Mesenteric fat pad (tissue), 1 donor: ENCODE measurements around the gene ZNF526. TPM values are rescaled to one million over a fixed set of nuclear protein-coding genes. Genes with fewer than 3 reads are reported as not detected.
A peak's percentile ranks its signal among the peaks of the same experiment; 100 is the strongest.

Experiments
- DNase-seq: peaks from one replicate; pipeline ENCODE4 v3.0.0-alpha.2; 2020; ENCODE audit warnings: low spot score
- total RNA-seq: library from RNA; stranded (reverse); fragmentation: NEBNext Ultra II Directional; extraction: Animal tissue kit (Norgen Biotek cat#: 25700); gene quantifications from one replicate; pipeline ENCODE4 v1.2.1, GENCODE V29; 2021
- donor health status: DM: yes; HTN: yes; CAD: no.

Gene ZNF526
- total RNA-seq, 1 donor from 2014 or later: 8.1 TPM

DNA sequence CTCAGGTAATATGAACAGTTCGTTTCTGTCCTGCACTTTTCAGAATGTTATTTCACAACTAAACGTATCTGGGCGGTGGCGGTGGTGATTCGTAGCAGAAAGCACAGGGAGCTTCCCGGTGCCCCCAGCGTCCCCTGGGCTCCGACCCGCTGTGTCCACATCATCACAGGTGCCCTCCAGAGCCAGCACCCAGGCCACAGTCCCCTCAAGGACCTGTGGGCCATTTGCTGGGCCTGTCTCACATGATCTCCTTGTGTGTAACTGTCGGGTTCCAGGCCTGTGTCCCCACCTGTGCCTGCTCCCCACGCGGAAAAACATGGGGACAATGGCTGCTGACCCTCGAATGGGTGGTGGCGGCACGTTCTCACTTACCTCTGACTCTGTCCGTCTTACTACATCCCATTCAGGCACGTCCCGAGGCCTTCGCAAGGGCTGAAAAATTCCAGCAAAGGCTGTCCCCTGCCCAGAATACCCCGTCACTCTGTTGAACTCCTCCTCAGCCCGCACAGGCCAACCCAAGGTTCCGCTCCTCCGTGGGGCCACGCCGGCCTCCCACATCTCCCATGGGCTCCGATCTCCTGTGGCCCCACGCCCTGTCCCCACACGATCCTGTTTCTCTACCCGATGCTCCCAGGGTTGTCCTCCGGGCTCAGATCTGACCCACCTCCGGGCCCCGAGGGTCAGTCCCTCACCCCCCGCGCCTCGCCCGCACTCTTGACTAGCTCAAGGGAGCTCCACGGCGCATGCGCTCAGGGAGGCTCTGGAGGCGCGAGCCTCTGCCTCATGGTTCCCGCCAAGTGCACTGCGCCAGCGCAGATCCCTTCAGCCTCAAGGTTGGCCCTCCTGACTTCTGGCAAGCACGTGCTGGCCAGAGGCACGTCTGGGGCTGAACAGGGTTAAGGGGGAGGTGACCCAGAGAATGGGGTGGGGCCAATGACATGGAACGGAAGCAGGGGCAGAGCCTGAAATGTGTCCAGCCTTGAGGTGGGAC, 23.8 kb upstream of the ZNF526 start:
- DNase-seq: no peak

DNA sequence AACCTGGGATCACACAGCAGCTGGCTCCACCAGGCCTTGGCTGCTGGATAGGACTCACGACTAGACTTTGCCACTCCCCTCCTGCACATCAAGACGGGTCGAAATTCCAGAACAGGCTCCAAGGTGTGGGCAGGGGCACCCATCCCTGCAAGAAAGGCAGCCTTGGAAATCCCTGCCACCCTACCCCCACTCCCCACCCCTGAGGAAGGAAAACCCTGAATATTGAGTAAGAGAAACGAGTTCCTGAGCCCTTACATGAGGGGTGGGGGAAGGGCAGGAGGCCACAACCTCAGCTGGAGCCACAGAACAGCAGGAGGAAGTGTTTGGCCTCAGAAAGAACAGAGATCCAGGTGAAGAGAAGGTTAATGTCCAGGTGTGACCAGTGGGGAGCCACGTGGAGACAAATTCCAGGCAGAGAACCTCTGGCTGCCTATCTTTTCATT, 22.7 kb upstream of the ZNF526 start:
- no peak for DNase-seq

- no peak for DNase-seq
Measured at GRCh38 chr19:42198676-42199439, 21.3 kb upstream of the ZNF526 start.

DNA sequence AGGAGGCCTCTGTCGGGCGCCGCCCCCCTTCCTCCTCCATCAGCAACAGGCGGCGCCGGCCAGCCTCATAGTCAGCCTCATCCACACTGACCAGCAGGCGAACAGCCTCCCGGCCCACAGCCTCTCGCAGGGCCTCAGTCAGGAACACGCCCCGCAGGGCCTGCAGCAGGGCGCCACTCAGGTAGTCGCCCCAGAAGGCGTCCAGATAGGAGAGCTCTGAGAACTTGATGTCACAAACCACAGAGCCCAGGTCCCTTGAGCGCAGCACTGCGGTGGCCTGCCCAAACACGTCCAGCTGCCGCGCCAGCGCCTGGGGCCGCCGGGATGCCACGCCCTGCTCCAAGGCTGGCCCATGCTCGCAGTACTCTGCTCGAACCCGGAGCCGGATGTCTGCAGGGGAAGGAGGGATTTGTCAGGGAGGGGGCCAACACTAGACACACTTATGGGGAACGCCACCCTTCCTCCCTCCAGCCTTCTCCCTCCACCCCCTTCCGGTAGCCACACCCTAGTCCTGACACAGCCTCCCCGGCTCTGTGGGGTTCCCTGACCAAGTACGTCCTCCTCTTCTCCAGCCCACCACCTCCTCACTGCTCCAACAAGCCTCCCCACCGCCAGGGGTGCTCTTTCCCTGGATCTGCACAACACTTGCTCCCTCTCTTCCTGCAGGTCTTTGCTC, 20.5 kb upstream of the ZNF526 start:
- DNase-seq: no peak

- no peak for DNase-seq
Measured at GRCh38 chr19:42200116-42200715, 19.9 kb upstream of the ZNF526 start.

GRCh38 chr19:42201489-42202289, 18.4 kb upstream of the ZNF526 start:
- DNase-seq: no peak

GRCh38 chr19:42202290-42202880, 17.7 kb upstream of the ZNF526 start:
- no peak for DNase-seq

DNA sequence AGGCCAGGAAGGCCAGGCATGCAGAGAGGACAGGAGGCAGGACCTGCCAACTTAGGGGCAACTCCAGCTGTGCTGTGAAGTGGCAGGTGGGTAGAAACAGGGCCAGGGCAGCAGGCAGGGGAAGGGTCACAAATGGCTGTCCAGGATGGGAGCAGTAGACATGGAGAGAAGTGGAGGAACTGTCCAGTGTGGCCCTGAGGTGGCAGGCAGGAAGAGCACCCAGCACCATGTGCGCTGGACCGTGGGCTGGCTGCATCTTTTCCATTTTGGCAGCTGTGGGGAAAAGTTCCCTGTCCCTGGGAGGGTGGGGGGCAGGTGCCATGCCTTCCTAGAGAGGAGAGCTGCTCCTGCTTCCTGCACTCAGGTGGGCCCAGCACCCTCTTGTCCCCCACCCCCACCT, 16.4 kb upstream of the ZNF526 start:
- no peak for DNase-seq

GRCh38 chr19:42204664-42205063, 15.4 kb upstream of the ZNF526 start:
- no peak for DNase-seq

DNA sequence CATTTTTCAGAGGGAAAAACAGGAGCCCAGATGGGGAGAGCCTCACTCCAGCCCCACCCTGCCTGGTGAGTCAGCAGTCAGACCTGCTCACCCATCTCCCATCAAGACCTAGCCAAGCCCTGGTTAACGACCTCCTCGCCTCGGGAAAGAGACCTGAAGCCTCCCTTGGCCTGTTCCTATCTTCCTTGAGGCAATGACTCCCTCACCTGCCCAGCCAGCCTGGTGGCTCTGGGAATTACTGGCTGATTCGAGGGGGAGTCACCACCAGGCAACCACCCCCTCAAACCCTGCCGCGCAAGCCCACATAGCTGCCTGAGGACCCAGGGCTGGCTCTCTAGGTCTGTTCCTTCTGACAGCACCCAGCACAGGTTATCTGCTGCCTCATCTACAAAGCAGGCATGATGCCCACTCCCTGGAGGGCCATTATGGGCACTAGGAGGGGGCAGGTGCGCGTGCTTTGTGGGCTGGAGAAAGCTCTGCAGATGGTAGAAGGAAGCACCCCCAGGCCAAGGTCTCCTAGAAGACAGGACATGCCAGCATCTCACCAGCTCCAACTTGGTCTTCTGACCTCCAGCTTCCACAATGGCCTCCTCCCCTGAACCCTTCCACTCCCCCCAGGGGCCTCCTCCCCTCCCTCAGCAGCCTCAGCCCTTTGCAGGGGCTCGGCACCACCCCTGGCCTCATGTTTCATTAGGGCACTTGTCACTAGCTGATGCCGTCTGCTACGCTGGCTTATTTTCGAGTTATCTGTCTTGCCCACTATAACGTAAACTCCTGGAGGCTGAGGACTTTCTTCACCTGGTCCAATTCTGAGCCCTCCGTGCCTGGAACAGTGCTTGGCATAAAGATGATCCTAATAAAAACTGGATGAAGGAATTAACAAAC, 13.0 kb upstream of the ZNF526 start:
- DNase-seq: no peak

DNA sequence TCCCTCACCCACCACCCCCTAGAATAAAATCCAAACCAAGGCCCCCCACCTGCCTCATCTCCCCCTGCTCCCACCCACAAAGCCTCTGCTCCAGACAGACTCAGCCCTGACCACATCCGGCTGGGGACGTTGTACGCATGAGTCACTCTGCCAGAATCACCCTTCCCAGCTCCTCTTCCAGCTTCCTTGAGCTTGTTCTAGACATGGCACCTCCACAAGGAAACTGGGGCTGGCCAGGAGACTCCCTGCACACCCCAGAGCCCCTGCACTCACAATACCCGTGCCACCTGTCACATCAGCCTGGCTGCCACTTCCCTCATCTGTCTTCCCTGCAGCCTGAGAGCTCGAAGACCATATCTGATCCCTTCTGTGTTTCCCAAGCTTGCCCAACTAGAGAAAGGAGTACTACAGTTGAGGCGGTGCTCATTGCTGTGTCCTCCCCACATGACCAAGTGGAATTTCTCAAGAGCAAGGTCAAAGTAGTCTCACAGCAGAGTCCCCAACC, 12.3 kb upstream of the ZNF526 start:
- no peak for DNase-seq

DNA sequence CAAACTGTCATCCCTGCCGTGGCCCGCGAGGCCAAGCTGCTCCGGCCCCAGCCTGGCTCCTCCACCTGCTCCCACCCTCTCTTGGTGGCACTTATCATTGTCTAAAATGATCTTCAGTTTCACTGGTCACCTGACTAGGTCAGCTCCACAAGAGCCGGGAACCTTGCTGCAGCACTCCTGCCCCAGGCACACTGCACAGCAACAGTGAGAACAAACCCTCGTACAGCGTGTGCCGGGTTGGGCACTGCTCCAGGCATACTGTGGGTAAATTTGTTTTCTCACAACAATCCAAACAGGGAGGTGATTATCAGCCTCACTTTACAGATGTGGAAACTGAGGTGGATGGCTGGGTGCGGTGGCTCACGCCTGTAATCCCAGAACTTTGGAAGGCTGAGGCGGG, 11.5 kb upstream of the ZNF526 start:
- DNase-seq: no peak

DNA sequence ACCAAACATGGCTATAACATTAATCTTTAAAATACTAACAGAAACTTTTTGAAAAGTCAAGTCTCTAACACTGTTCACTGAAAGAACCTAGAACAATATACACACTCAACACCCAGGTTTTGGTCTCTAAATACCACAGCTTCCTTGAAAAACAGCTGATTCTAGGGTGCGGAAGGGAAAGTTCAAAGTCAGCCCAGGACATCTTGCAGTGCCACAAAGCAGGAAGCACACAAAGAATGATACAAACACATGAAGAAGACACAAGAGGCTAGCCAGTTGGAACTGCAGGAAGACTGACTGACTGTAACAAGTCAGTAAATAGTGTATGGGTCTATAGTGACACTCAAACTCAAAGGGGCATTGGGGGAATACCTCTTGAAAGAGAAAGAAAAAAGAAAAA, 7.2 kb upstream of the ZNF526 start:
- DNase-seq: no peak

DNA sequence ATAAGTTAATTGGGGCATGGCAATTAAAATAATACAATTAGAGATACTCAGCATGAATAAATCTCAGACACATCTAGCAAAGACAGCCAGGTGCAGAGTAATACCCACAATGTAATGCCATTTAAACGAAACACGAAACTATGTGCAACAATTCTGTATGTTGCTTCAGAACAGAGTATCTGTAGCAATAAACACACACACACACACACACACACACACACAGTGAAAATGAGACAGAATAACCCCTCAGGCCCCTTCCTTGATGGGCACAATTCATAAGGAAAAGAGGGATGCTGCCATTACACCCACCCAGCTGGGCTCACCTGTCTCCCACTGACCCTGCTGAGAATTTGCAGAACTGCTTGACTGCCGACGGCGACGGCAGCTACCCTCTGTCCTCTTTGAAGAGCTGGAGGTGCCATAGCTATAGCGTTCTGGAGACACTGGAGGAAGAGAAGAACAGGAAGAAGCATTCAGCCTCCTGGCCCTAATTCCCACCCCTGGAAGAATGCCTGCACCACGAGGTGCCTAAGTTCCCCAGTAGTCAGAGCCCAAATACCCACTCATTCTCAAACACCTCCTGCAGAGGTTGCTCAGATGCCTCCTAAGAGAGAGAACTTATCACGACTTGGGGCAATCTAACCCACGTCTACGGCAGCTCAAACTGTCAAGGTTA, 5.2 kb upstream of the ZNF526 start:
- no peak for DNase-seq

GRCh38 chr19:42216653-42217519, 3.2 kb upstream of the ZNF526 start:
- no peak for DNase-seq

DNA sequence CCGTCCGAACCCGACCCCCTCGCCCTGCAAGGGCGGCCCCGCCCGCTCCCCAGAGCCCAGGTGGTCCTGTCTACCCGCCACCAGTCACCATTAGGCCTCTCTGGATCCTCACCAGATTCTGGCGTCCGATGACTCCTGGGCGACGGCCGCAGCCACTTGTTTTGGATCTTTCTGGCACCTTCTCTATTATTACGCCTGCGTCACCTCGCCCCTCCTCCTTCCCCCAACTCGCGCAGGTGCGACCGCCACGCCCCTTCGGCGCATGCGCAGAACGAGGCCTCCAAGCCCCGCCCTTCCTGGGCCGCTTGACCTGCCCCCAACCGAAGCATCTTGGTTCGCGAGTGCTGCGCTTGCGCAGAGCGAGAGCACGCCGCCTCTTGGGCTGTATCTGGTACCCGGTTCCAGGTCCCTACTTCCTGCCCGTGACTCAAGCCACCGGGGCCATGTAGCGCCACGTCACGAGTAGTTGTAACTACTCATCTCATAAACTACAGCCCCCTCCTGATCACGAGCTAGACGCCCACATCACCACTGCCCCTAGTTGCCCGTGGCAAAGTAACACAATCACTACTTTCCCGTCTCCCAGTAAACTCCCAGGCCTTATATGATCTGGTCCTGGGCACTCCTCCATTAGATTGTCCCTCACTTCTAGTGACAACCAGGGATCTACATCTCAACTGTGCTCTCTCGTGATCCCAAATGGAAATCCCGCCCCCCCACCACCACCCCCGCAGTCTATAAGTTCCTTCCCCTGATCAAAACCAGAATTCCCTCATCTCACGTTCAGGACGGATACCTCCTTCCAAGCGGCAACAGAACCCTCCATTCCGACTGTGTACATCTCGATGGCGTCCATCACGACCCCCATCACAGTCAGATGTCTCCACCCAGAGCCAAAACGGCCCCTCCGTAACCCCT, 2.3 kb upstream of the ZNF526 start, which contains the start of gene DEDD2:
Gene DEDD2 (minus strand): TSS at position 158 of the 918 bp plus-strand sequence. CDS start 670 bp downstream, outside the sequence.
- DNase-seq: peak; percentile 100
